GM12878 (cell line): ENCODE results near the gene TNFRSF11A. TPM values are rescaled to one million over a fixed set of nuclear protein-coding genes. Genes with fewer than 3 reads are reported as not detected.

Experiments
- ATAC-seq: fragments of 200-7000 bp; cut with Tn5 transposase; 3 replicates; pipeline ENCODE4 v1.9.1; 2020; ENCODE audit warnings: mild to moderate bottlenecking, moderate library complexity
- BruUV-seq: library from RNA; stranded (reverse); fragments of 400-500 nt; replicated peaks from 2 replicates; lab custom pipeline; 2021; lab: Mats Ljungman, UMichigan
- CTCF ChIA-PET: fragments of 300-600 bp; sonication (Branson Sonifier 250); formaldehyde crosslinking; extraction: SDS; loops from one replicate; lab custom pipeline; 2021; ENCODE audit warnings: inconsistent platforms; lab: Yijun Ruan, JAX
- POLR2A ChIA-PET: fragments of 350-600 bp; formaldehyde crosslinking; extraction: SDS; loops from one replicate; lab custom pipeline; 2021; ENCODE audit warnings: inconsistent platforms; lab: Charles Lee
- RAD21 ChIA-PET: fragments of 300-600 bp; sonication (Branson Sonifier 250); formaldehyde crosslinking; loops from one replicate; lab custom pipeline; 2023; ENCODE audit warnings: antibody characterized with exemption; ENCODE audit not compliant: unreplicated experiment; lab: Charles Lee
- SMC1A ChIA-PET: fragments of 300-600 bp; sonication (Branson Sonifier 250); formaldehyde crosslinking; loops from one replicate; lab custom pipeline; 2023; ENCODE audit not compliant: unreplicated experiment, uncharacterized antibody; lab: Charles Lee
- DNase-seq: peaks from one replicate; pipeline ENCODE4 v3.0.0-alpha.2; 2011; ENCODE audit warnings: low read depth, low spot score
- FAIRE-seq: peaks from 3 replicates; lab custom pipeline; 2011; peaks lifted over from hg19 to GRCh38; lab: Jason Lieb, UNC
- H2AFZ ChIP-seq: 2 replicates; pipeline ENCODE4 v1.6.0; 2011; ENCODE audit warnings: low read depth, low read length, control low read depth; ENCODE audit not compliant: control insufficient read depth
- H3K27ac ChIP-seq: 2 replicates; pipeline ENCODE4 v1.5.1; 2011; ENCODE audit warnings: control low read depth; ENCODE audit not compliant: control insufficient read depth, insufficient read depth
- H3K27me3 ChIP-seq, 2 experiments: replicated peaks in 1 of 2; 2 replicates each; pipeline versions ENCODE4 v1.6.0 to v1.6.1; 2011; ENCODE audit warnings: low read length in 1 of 2; ENCODE audit not compliant: control insufficient read depth in 2 of 2, insufficient read depth in 2 of 2
- H3K36me3 ChIP-seq, 2 experiments: 2 replicates each; pipeline ENCODE4 v1.5.1; 2011; ENCODE audit warnings: low read length in 1 of 2; ENCODE audit not compliant: control insufficient read depth in 2 of 2, insufficient read depth in 2 of 2
- H3K4me1 ChIP-seq: 2 replicates; pipeline ENCODE4 v1.6.1; 2011; ENCODE audit warnings: mild to moderate bottlenecking, low read length, moderate library complexity, mixed read lengths; ENCODE audit not compliant: control insufficient read depth, insufficient read depth
- H3K4me2 ChIP-seq: 2 replicates; pipeline ENCODE4 v1.6.0; 2011; ENCODE audit warnings: control low read depth; ENCODE audit not compliant: control insufficient read depth, insufficient read depth
- H3K4me3 ChIP-seq: fragments of 200-600 bp; sonication (generic); 2 replicates; pipeline ENCODE4 v1.5.1; 2016
- H3K79me2 ChIP-seq: 2 replicates; pipeline ENCODE4 v1.6.0; 2011; ENCODE audit warnings: low read length; ENCODE audit not compliant: control insufficient read depth, insufficient read depth
- H3K9ac ChIP-seq: 2 replicates; pipeline ENCODE4 v1.8.0; 2011; ENCODE audit warnings: low read length, control low read depth, mixed read lengths; ENCODE audit not compliant: control insufficient read depth, insufficient read depth
- H3K9me3 ChIP-seq: replicated peaks from 3 replicates; pipeline ENCODE4 v1.5.1; 2011; ENCODE audit warnings: mild to moderate bottlenecking, low read length; ENCODE audit not compliant: control insufficient read depth, insufficient read depth
- H4K20me1 ChIP-seq: 2 replicates; pipeline ENCODE4 v1.6.0; 2011; ENCODE audit not compliant: control insufficient read depth, insufficient read depth
- MEF2B ChIP-seq: fragments of 450-650 bp; IDR thresholded peaks from 2 replicates; pipeline ENCODE4 v1.6.1; 2018; ENCODE audit warnings: mild to moderate bottlenecking, moderate library complexity; ENCODE audit not compliant: partially characterized antibody, poor library complexity, severe bottlenecking
- ZNF622 ChIP-seq: fragments of 450-650 bp; IDR thresholded peaks from 2 replicates; pipeline ENCODE4 v1.6.1; 2017; ENCODE audit warnings: mild to moderate bottlenecking, inconsistent platforms
- WGBS: methylation state at CpG from one replicate; pipeline ENCODE4 v1.1.6; 2016; ENCODE audit warnings: low lambda C conversion rate; ENCODE audit not compliant: insufficient replicate concordance, insufficient coverage; ENCODE audit errors: missing lambda C conversion rate; 5-methylcytosine and 5-hydroxymethylcytosine counted together
- in situ Hi-C: fragments of 300-500 bp; cut with MboI; formaldehyde crosslinking; loops from 9 replicates; pipeline ENCODE4 v1.14.3; 2018; ENCODE audit warnings: mixed read lengths
- intact Hi-C: fragments of 100-400 bp; cut with micrococcal nuclease; formaldehyde crosslinking; loops from one replicate; pipeline ENCODE4 v1.14.2; 2022; ENCODE audit not compliant: unreplicated experiment
- polyA plus RNA-seq, 11 experiments: library from polyadenylated mRNA; depleted of rRNA in 4 of 11; unstranded in 6 of 11; stranded (reverse) in 5 of 11; fragments of >200 nt; fragmentation: Nextera tagmentation in 4 of 11; fragmentation: Illumina TruSeq in 1 of 11; extraction: Ambion mirVana in 4 of 11; extraction: Trizol in 1 of 11; gene quantifications; 1 replicate in 1 of 11; 2 replicates in 10 of 11; pipeline versions ENCODE4 v1.2.1 to v1.2.3, GENCODE V29; 2011 to 2016; ENCODE audit warnings: inconsistent platforms in 2 of 11, missing spikeins in 2 of 11, low read depth in 1 of 11
- total RNA-seq, 4 experiments: library from RNA; depleted of rRNA in 3 of 4; stranded (reverse); fragments of >200 nt in 3 of 4; fragmentation: Illumina TruSeq in 1 of 4; extraction: Trizol in 1 of 4; gene quantifications; 2 replicates each; pipeline versions ENCODE4 v1.2.1 to v1.2.3, GENCODE V29; 2013 to 2021
- TF ChIP-seq, protein P1 (sequence below): IDR thresholded peaks from 2 replicates; pipeline ENCODE4 v1.6.1; 2011; ENCODE audit warnings: low read depth, mild to moderate bottlenecking, low read length, moderate library complexity, borderline replicate concordance; ENCODE audit errors: extremely low read depth
- TF ChIP-seq, protein P2 (sequence below): fragments of 450-650 bp; IDR thresholded peaks from 2 replicates; pipeline ENCODE4 v1.6.1; 2017; ENCODE audit warnings: mild to moderate bottlenecking, moderate library complexity

TNFRSF11A gene
- total and polyA plus RNA-seq, 10 of the 15 experiments (the other 5 are each of a cell fraction or from before 2014, with no cell fraction given) = 0.07 to 4.0 (median 0.23) TPM

DNA sequence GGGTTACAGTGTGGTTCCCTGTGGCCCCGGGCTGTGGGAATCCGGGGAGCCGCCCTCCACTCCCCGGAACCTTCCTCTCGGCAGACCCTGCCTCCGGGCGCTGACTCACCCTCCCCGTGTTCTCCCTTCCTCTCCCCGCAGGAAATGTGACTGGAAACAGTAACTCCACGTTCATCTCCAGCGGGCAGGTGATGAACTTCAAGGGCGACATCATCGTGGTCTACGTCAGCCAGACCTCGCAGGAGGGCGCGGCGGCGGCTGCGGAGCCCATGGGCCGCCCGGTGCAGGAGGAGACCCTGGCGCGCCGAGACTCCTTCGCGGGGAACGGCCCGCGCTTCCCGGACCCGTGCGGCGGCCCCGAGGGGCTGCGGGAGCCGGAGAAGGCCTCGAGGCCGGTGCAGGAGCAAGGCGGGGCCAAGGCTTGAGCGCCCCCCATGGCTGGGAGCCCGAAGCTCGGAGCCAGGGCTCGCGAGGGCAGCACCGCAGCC, 59.5 kb downstream of the TNFRSF11A start:
- no peaks in the 10 kb centered on the region; a peak in 1 of 4 replicates for H3K36me3 ChIP-seq
- H3K4me2 ChIP-seq = no peak overlapping the region
- no peaks in the 10 kb centered on the region for H3K9me3 ChIP-seq
- POLR2A ChIA-PET = no interaction called here
- RAD21 ChIA-PET = no interaction called here
- H3K79me2 ChIP-seq = no peaks in the 10 kb centered on the region
- no peak for FAIRE-seq
- 85% methylated on average over 37 of the region's 46 CpGs for WGBS
- no peak for ATAC-seq
- H3K4me3 ChIP-seq = no peak overlapping the region
- SMC1A ChIA-PET = no interaction called here
- CTCF ChIA-PET = no interaction called here
- H3K27ac ChIP-seq = no peak overlapping the region
- intact Hi-C loops = no loop called here
- H3K9ac ChIP-seq = no peak overlapping the region
- in situ Hi-C loops = no loop called here
- no peaks in the 10 kb centered on the region for H4K20me1 ChIP-seq
- H2AFZ ChIP-seq = no peak overlapping the region
- no peaks in the 10 kb centered on the region for H3K27me3 ChIP-seq
- BruUV-seq = no TSS peak
- H3K4me1 ChIP-seq = no peaks in the 10 kb centered on the region
- TF ChIP-seq, protein P1, sequence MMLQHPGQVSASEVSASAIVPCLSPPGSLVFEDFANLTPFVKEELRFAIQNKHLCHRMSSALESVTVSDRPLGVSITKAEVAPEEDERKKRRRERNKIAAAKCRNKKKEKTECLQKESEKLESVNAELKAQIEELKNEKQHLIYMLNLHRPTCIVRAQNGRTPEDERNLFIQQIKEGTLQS = no peak
- TF ChIP-seq MEF2B = no peak
- TF ChIP-seq, all 136 proteins: peak for 0
- DNase-seq = no peak

DNA sequence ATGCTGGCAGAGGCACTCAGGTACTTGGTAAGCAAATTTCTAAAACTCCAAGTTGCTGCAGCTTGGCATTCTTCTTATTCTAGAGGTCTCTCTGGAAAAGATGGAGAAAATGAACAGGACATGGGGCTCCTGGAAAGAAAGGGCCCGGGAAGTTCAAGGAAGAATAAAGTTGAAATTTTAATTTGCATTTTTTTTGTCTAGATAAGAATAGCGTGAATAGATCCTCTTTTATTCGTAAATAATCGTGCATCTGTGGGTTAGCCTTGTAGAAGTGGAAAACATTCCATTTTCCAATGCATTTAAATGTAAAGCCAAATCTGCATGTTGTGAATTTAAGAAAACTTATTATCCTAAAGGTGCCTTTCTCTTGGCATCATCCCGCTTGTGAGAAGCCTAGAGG, 61.0 kb downstream of the TNFRSF11A start:
- H3K4me3 ChIP-seq = no peak overlapping the region
- intact Hi-C loops (no loop called here), in situ Hi-C loops (no loop called here)
- SMC1A ChIA-PET = no interaction called here
- H3K79me2 ChIP-seq = no peaks in the 10 kb centered on the region
- no peaks in the 10 kb centered on the region for H3K4me1 ChIP-seq
- H3K9me3 ChIP-seq = no peaks in the 10 kb centered on the region
- ATAC-seq (no peak), FAIRE-seq (no peak), DNase-seq (no peak)
- no peak overlapping the region for H3K4me2 ChIP-seq
- RAD21 ChIA-PET = no interaction called here
- CTCF ChIA-PET = no interaction called here
- no TSS peak for BruUV-seq
- POLR2A ChIA-PET = no interaction called here
- H4K20me1 ChIP-seq = no peaks in the 10 kb centered on the region
- no peaks in the 10 kb centered on the region for H3K27me3 ChIP-seq
- H3K36me3 ChIP-seq = no peaks in the 10 kb centered on the region; a peak in 1 of 4 replicates
- 75% methylated on average over 5 of the region's 5 CpGs for WGBS
- H2AFZ ChIP-seq = no peak overlapping the region
- no peak overlapping the region for H3K27ac ChIP-seq
- H3K9ac ChIP-seq = no peak overlapping the region
- TF ChIP-seq ZNF622 = no peak
- TF ChIP-seq, protein P2, sequence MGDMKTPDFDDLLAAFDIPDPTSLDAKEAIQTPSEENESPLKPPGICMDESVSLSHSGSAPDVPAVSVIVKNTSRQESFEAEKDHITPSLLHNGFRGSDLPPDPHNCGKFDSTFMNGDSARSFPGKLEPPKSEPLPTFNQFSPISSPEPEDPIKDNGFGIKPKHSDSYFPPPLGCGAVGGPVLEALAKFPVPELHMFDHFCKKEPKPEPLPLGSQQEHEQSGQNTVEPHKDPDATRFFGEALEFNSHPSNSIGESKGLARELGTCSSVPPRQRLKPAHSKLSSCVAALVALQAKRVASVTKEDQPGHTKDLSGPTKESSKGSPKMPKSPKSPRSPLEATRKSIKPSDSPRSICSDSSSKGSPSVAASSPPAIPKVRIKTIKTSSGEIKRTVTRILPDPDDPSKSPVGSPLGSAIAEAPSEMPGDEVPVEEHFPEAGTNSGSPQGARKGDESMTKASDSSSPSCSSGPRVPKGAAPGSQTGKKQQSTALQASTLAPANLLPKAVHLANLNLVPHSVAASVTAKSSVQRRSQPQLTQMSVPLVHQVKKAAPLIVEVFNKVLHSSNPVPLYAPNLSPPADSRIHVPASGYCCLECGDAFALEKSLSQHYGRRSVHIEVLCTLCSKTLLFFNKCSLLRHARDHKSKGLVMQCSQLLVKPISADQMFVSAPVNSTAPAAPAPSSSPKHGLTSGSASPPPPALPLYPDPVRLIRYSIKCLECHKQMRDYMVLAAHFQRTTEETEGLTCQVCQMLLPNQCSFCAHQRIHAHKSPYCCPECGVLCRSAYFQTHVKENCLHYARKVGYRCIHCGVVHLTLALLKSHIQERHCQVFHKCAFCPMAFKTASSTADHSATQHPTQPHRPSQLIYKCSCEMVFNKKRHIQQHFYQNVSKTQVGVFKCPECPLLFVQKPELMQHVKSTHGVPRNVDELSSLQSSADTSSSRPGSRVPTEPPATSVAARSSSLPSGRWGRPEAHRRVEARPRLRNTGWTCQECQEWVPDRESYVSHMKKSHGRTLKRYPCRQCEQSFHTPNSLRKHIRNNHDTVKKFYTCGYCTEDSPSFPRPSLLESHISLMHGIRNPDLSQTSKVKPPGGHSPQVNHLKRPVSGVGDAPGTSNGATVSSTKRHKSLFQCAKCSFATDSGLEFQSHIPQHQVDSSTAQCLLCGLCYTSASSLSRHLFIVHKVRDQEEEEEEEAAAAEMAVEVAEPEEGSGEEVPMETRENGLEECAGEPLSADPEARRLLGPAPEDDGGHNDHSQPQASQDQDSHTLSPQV = no peak
